ENCODE measurements around the gene DNAH17.

DNA sequence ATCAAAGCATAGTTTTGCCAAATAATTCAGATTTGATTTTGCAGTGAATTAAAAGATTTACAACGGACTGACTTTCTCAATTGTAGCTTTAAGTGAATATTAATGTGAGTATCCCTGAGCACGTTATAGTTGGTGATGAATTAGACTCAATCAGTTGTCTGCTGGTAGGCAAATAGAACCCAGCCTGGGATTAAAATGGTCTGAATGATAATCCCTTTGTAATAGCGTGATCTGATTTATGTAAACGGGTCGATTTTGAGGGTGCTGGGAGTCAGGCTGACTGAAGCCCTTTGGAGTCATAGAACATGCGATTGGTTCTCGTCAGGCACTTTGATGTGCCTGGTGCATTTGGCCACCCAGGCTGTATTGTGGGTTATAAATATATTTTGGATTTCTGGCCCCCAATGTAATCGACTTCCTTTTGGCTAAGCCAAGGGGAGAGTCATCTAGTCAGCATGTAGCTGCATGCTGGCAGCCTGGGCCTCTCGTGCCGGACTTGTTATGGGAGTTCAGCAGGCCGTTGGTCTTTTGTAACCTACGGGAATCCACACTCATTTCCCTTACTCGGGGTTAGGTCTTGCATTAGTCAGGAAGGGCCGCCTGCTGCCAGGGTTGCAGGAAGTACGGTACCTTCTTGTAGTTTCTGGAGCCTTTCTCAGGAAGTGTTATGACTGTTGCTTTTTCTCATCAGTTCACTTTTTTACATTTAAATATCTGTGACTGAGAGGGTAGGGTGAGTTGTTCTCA lies 193.3 kb downstream of the DNAH17 start:
- TF ChIP-seq, protein P1, sequence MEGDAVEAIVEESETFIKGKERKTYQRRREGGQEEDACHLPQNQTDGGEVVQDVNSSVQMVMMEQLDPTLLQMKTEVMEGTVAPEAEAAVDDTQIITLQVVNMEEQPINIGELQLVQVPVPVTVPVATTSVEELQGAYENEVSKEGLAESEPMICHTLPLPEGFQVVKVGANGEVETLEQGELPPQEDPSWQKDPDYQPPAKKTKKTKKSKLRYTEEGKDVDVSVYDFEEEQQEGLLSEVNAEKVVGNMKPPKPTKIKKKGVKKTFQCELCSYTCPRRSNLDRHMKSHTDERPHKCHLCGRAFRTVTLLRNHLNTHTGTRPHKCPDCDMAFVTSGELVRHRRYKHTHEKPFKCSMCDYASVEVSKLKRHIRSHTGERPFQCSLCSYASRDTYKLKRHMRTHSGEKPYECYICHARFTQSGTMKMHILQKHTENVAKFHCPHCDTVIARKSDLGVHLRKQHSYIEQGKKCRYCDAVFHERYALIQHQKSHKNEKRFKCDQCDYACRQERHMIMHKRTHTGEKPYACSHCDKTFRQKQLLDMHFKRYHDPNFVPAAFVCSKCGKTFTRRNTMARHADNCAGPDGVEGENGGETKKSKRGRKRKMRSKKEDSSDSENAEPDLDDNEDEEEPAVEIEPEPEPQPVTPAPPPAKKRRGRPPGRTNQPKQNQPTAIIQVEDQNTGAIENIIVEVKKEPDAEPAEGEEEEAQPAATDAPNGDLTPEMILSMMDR (IDR thresholded peaks at IDR 0.05; ENCODE audit: low read length), result no peak
- TF ChIP-seq EZH2 (optimal IDR thresholded peaks at IDR 0.05; ENCODE audit: low read depth, low read length), result no peak
- TF ChIP-seq EZH2phosphoT487 (IDR thresholded peaks at IDR 0.05; ENCODE audit: low read length), result no peak

Data from MM.1S (cell line).